Right forelimb (tissue), 1 donor: ENCODE data around the gene ZBTB22.
"Not testable (repeated sequence)": the region's sequence is repeated elsewhere in the genome, so short reads cannot be mapped to it uniquely, and the experiment has no call there.

Source experiments
- DNase-seq: peaks from one replicate; pipeline ENCODE4 v3.0.0-alpha.2; 2018

ZBTB22 gene

DNA sequence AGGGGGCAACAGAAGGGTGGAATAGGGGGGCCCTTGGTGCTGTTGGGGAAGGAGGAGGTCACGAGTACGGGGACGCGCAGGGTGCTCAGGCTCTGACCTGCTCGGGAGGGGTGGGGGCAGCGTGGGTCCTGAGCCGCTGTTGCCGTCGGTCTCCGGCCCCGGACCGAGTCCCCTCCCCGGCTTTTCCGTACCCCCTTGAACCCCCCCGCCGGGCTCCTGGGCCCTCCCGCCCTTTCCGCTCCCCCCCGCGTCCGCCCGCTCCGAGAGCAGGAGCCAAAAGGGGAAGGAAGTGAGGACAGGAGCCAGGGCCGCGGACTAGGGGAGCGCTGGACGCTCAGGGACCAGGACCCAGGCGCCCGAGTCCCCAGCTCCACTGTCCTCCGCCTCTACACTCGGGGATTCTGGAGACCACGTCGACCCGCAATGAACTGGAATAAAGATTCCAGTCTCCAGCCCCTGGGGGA is 18.7 kb downstream of the ZBTB22 start, which contains the start of gene RGL2:
TSS of gene RGL2 (minus strand) at position 170 of the 464 bp plus-strand sequence. CDS start 332 bp downstream, outside the sequence.
- peak; percentile 88 for DNase-seq

DNA sequence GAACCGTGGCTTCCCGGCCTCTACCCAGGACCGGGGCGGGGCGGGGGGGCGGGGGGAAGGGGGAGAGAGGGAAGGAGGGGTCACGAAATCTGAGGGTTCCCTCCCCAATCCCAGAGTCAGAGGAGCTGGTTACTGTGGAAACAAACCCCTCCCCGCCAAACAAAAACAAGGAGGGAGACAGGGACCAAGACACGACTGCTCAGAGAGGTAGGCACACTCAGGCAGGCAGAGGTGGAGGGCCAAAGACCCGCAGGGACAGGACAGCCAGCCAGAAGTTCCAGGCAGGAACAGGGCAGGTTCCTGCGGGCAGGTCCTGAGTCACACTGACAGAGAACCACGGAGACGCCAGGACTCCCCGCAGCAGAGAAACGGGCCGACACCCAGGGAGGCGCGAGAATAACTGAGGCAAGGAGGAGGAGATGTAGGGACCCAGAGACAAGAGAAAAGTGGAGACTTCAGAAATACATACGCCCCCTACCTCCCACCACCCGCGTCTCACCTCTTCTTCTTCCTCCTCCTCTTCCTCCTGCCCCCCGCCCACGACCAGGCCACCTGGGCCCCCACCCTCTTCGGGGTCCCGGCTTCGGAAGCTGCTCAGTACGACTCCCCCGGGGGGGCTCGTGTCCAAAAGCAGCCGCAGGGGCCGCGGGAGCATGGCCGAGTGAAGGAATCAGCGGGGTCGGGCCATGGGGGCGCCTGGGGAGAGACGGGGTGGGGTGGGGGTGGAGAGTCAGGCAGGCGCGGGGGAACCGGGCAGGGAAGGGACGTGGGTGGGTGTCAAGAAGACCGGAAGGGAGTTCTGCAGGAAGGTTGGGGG is 19.4 kb downstream of the ZBTB22 start:
- peak; percentile 85 for DNase-seq

GRCh38 chr6:33297406-33297955 is 20.1 kb downstream of the ZBTB22 start:
- DNase-seq = no peak

DNA sequence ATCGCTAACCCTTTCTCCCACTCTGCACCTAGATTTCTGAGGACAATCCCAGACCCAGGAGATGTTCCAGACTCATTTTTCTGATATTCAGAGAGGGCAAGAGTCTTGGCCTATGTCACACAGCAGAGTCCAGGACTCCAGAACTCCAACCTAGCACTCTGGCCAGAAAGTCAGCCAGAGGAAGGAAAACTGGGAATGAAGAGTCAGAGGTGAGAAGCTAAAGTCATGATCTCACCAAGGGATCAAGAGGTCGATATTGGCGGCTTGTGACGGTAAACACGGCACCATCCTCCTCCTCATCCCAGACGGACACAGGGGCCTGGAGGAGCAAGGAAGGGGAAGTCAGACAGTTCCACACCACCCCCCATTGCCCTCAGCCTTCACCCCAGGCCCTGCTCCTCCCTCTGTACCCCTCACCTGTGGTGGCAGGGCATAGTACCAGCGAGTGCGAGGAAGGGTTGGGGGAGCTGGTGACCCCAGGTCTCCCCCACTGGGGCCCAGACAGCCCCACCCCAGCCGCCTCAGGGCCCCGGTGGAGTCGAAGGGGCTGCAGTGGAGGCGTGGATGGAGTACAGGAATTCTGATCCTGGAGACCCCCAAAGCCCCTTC is 20.6 kb downstream of the ZBTB22 start:
- DNase-seq = no peak

DNA sequence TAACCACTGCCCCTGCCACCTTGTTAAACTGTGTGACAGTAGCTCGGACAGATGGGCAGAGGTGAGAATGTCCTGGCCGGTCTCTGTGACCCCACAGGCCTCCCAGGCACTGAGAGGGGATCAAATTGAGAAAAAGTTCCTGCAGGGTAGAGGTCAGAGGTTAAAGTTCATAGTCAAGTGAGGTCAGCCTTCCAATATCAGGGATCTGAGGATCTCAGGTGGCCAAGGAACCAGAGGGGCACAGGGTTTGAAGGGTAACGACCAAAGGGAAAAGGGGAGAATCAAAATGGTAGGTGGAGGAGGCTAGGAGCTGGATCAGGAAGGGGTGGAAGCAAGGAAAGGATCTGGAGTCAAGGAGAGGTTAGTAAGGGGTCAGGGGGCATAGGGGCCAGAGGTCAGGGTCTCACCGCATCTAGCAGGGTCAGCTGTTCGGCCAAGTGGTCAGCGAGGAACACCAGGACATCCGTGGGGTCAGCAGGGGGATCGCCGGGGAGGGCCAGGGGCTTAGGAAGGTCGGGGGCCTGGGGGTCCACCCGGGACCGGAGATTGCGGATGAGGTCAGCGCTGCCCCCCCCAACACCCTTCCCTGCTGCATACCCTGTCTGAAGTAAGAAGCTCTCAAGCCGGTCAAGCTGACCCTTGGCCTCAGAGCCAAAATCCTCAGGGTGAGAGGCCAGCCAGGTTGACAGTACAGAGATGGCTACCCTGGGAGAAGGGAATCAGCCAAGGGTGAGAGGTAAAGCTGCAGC is 21.7 kb downstream of the ZBTB22 start:
- no peak for DNase-seq

DNA sequence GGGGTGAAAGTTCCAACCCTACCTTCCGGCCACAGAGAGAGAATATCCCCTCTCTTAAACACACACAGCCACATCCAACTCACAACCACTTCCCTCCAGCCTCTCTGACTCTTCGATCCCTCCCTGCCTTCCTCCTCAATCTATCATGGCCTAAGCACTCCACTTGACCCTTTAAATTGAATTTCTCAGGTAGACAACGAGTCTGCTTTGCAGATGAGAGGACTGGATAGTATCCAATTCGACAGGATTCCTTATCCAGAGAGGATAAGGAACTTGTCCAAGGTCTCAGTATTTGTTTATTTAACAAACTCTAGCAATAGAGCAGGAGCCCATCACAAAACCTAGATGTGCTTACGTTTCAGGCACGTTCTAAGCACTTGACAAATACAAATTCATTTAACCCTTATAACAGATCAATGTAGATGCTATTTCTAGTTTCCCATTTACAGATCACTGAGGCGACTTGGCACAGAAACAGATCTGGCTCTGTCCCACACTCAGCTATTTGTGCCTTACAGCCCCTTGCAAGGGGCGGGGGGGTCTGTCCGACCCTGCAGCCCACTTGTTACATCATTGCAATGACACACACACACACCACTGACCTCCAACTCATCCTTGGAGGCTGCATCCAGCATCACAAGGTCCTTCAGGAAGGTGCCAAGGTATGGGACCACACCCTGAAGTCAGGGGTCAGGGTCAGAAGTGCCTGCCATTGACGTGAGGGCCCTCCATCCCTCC is 23.3 kb downstream of the ZBTB22 start:
- no peak for DNase-seq

DNA sequence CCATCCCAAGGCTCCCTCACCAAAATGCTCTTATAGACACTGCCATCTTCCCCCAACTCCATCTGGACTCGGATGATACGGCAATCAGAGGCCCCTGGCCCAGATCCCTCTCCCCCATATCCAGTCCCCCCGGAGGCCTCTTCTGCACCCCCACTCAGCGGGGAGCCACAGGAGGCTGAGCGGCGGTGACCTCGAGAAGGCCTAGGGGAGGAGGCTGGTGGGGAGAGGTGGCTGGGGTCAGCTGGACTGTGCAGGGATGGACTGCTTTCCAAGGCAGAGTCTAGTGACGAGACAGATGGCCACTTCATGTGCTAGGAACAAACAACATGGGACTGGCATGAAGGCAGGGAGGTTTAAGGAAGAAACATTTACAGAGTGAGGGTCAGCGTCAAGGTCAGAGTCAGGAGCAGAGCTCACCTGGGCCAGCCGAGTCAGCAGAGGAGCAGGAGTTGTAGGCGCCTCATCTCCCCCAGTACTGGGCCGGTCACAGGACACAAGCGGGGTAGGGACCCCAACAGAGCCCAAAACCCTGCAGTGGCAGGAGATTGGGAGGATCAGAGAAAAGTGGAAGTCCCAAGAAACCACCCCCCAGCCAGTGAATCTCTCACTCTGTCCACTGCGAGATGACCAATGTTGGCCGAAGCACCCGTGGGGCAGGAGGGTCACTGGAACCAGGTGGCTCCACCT is 24.4 kb downstream of the ZBTB22 start:
- no peak for DNase-seq

DNA sequence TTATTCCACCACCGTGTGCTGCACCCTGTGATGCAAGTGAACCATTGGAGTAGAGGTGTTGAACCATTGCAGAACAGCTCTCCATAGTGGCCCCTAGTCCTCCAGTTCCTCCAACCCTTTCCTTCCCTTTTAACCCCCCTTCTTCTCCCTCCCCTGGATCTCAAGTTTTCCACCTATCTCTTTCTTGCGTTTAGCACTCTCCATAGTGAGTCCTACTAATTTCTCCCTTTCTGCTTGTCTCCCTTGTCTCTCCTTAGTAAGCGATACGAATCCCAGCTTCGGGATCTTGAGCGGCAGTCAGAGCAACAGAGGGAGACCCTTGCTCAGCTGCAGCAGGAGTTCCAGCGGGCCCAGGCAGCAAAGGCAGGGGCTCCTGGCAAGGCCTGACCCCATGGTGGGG is 27.1 kb downstream of the ZBTB22 start:
- DNase-seq = no peak

- DNase-seq = no peak
Measured at GRCh38 chr6:33289784-33290315, 27.7 kb downstream of the ZBTB22 start.

- peak; percentile 91 for DNase-seq
Measured at GRCh38 chr6:33288921-33289783, 28.4 kb downstream of the ZBTB22 start, which contains the start of the genes PFDN6 and WDR46. TSS of gene PFDN6 (plus strand) at chr6:33289601. CDS start at chr6:33289857, 256 bp downstream. TSS of gene WDR46 (minus strand) at chr6:33289239. CDS start at chr6:33289170, 69 bp downstream.

- DNase-seq = no peak
Measured at GRCh38 chr6:33288141-33288920, 29.2 kb downstream of the ZBTB22 start.

DNA sequence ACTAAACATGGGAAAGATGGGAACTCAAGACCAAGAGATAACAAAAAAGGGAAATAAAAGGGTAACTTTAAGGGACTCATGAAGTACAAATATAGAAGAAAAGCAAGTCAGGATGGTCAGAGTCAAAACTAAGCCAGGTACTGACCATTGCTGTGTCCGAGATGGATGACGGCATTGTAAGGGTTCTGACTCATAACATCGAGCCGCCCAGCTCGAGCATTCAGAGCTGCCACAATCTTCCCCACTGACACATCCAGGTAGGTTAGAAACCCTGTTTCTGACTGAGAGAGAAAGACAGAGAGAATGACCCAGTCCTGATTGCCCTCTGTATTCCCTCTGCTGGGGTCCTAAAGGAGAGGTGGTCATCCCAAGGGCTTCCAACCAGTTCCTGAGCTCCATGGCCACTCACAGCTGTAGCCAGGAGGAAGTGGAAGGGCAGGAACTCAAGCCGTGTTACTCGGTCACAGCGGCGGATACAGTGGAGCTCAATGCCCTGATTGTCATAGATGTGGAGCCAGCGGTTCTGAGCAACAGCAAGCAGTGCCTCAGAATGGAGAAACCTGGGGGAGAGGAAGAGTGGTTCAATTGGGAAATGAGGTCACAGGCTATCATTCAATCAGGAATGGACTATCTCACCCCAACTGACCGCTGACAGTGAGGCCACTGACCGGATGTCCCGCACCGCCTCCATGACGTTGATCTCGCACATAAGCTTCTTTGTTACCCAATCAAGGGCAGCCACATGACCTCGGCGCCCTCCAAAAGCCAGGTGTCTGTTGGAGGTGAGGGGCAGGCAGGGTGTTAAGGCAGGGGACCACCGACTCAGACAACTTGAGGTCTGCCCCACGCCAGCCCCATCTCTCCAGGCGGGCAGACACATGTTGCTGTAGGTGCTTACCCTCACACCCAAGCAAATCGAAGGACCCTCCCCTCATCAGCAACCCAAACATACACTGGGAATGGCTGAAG is 30.3 kb downstream of the ZBTB22 start:
- no peak for DNase-seq

DNA sequence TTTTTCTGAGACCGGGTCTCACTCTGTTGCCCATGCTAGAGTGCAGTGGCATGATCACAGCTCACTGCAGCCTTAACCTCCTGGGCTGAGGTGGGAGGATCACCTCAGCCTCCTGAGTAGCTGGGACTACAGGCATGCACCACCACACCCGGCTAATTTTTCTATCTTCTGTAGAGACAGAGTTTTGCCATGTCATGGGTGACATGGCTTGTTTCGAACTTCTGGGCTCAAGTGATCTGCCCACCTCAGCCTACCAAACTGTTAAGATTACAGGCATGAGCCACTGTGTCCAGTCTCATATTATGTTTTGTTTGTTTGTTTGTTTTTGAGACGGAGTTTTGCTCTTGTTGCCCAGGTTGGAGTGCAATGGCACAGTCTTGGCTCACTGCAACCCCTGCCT is 32.3 kb downstream of the ZBTB22 start:
- DNase-seq = not testable (repeated sequence)

- no peak for DNase-seq
Measured at GRCh38 chr6:33280539-33280938, 37.0 kb downstream of the ZBTB22 start.

GRCh38 chr6:33279971-33280511 is 37.5 kb downstream of the ZBTB22 start:
- no peak for DNase-seq

GRCh38 chr6:33279257-33279695 is 38.3 kb downstream of the ZBTB22 start:
- DNase-seq = no peak

- DNase-seq = no peak
Measured at GRCh38 chr6:33278810-33279209, 38.7 kb downstream of the ZBTB22 start.

GRCh38 chr6:33278392-33278741 is 39.2 kb downstream of the ZBTB22 start:
- DNase-seq = no peak
